Mucosa of stomach (tissue), 1 donor: Measurements from ENCODE around the gene AASDHPPT.

Experiments used
- H3K27me3 ChIP-seq: one replicate; pipeline ENCODE4 v1.7.0; 2013; ENCODE audit warnings: mild to moderate bottlenecking, low read length; ENCODE audit not compliant: control insufficient read depth, insufficient read depth
- H3K36me3 ChIP-seq: one replicate; pipeline ENCODE4 v1.7.0; 2013; ENCODE audit warnings: low read length; ENCODE audit not compliant: control insufficient read depth, insufficient read depth
- H3K4me1 ChIP-seq: one replicate; pipeline ENCODE4 v1.7.0; 2013; ENCODE audit warnings: mild to moderate bottlenecking, low read length; ENCODE audit not compliant: control insufficient read depth, insufficient read depth
- H3K4me3 ChIP-seq: one replicate; pipeline ENCODE4 v1.7.0; 2013; ENCODE audit warnings: low read length
- H3K9ac ChIP-seq: one replicate; pipeline ENCODE4 v1.7.0; 2013; ENCODE audit warnings: mild to moderate bottlenecking, low read length, moderate library complexity
- H3K9me3 ChIP-seq: one replicate; pipeline ENCODE4 v1.7.0; 2013; ENCODE audit warnings: mild to moderate bottlenecking, low read length, moderate library complexity; ENCODE audit not compliant: control insufficient read depth
- donor health status: Pancreatic carcinoma.

AASDHPPT gene

DNA sequence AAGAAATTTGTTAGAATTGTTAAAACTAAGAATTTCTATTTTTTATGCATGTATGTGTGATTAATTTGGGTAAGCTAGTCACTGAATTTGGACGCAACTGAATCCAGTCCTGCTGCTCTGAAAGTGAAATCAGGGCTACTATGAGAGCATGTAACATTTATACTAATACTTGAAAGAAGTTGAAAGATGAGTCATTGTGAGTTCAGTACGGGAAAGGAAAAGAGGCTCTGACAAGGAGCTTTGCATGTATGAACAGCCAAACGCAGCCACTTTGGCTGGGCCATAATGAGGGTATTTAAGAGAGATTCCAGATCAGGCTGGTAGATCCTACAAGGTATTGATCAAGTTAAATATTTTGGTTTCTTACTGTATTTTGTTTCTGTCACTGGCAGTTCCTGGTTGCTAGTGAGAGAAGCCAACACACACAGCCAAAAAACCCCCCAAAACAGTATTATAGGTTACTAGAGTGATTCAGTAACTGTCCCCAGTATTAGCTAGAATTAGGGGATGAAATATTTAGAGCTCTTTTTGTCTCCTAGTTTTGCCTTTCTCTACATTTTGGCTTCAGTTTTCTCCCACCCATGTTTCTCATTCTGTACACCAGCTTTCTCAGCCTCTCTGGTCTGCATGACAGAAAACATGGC lies 14.1 kb downstream of the AASDHPPT start:
- no peak overlapping the region for H3K9ac ChIP-seq
- H3K27me3 ChIP-seq = no peaks in the 10 kb centered on the region
- H3K36me3 ChIP-seq = no peaks in the 10 kb centered on the region
- H3K4me3 ChIP-seq = no peak overlapping the region
- H3K9me3 ChIP-seq = no peaks in the 10 kb centered on the region
- H3K4me1 ChIP-seq = no peaks in the 10 kb centered on the region

DNA sequence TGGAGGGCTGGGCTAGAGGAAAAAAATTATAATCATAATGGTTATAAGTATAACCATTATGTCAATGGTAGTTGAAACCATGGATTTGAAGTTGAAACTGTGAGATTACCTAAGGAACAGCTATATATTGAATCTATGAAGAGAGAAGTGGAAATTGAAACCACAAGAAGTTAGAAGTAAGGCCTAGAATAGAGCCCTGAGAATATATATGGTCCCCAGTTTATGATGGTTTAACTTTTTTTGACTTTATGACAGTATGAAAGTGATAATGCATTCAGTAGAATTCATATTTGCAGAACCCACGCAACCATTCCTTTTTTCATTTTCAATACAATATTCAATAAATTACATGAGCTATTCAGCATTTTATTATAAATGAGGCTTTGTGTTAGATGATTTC lies 15.0 kb downstream of the AASDHPPT start:
- no peaks in the 10 kb centered on the region for H3K36me3 ChIP-seq
- H3K9me3 ChIP-seq = no peaks in the 10 kb centered on the region

DNA sequence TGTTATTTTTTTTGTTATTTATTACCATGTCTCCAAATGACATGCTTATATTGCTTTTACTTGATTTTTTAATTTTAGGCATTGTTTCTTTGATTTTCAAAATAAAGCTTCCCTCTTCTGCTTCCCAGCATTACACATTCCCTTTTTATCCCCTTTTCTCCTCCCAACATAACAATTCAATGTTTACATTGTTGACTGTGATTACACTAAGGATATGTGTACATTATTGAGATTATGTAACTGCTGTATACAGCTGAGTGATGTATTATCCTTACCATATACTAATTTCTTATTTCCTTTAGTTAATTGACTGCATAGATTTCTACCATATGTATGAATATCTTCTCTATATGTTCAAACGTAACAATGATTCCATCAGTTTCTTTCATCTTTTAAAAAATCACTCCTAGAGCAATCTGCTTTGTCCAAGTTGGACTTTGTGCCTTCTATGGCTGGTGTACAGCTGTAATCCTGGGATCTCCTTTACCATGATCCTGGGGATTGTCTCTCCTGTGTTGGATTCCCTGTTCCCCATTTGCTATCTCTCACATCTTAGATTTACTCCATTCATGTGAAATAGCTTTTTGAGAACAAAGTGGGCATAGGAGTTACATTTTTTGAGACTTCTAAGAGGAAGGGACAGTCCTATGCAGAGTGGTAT lies 21.6 kb downstream of the AASDHPPT start:
- Histone ChIP-seq H3K9ac (no peak overlapping the region), H3K27me3 (no peaks in the 10 kb centered on the region), H3K4me3 (no peak overlapping the region), H3K4me1 (no peaks in the 10 kb centered on the region), H3K36me3 (no peaks in the 10 kb centered on the region), H3K9me3 (no peaks in the 10 kb centered on the region)

More for the DNA sequence above, 15.0 kb downstream of the AASDHPPT start:
- H3K27me3 ChIP-seq = no peaks in the 10 kb centered on the region
- no peaks in the 10 kb centered on the region for H3K4me1 ChIP-seq
- H3K9ac ChIP-seq = no peak overlapping the region
- no peak overlapping the region for H3K4me3 ChIP-seq

- H3K4me3 ChIP-seq = no peak overlapping the region
- no peak overlapping the region for H3K9ac ChIP-seq
- no peaks in the 10 kb centered on the region for H3K27me3 ChIP-seq
- no peaks in the 10 kb centered on the region for H3K9me3 ChIP-seq
- H3K36me3 ChIP-seq = no peaks in the 10 kb centered on the region
- no peaks in the 10 kb centered on the region for H3K4me1 ChIP-seq
Observed at GRCh38 chr11:106101370-106101769, 23.9 kb downstream of the AASDHPPT start.

DNA sequence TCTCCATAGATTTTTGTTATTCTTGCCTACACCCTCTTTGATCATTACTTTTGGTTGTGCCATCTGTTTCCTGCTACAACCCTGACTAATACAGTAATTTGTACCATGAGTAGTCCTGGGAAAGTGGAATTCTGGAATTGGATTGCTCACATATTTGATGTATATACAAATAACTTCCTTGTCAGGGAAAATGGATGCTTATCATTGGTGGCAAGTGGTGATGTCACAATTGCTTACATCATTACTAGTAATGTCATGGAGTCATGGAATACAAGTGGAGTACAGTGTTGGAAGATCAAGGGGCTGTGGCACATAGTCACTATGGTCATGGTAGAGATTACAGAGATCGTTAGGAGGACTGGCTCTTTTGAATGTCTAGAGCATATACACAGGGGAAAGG lies 24.4 kb downstream of the AASDHPPT start:
- H3K27me3 ChIP-seq = no peaks in the 10 kb centered on the region
- H3K36me3 ChIP-seq = no peaks in the 10 kb centered on the region
- H3K4me1 ChIP-seq = no peaks in the 10 kb centered on the region
- H3K9me3 ChIP-seq = no peaks in the 10 kb centered on the region
- H3K9ac ChIP-seq = no peak overlapping the region
- no peak overlapping the region for H3K4me3 ChIP-seq

GRCh38 chr11:106105986-106106385 lies 28.5 kb downstream of the AASDHPPT start:
- H3K9ac ChIP-seq = no peak overlapping the region
- no peak overlapping the region for H3K4me3 ChIP-seq
- H3K27me3 ChIP-seq = no peaks in the 10 kb centered on the region
- H3K36me3 ChIP-seq = no peaks in the 10 kb centered on the region
- H3K9me3 ChIP-seq = no peaks in the 10 kb centered on the region
- no peaks in the 10 kb centered on the region for H3K4me1 ChIP-seq

DNA sequence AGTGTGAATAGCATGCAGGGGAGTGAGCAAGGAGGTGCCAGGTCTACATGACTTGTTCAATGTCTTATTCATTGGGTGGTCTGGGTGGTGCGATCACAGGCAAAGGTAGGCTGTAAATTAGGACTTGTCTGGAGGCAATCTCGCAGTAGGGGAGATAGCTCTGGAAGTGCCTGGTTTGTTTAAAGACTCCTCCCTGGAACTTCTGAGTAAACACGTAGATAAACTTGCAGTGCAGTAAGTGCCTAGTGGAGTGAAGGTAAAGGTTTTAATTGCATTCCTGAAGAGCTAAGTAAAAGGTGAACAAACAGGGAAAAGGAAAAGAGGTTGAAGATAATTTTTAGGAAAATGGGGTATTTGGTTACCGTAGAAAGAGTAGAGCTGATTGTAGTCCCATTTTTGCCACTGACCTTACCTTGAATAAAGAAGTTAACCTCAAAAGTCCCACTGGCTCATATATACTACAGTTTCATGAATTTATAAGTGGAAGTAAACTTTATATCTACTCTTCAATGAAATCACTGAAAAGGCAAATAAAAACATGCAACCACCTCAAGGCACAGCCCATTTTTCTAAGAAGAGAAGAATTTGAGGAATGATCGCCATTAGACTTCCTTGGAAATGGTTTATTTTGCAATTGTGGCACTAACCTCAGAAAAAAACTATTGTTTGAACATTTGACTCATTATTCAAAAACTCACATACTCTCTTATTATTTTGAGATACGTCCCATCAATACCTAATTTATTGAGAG lies 44.3 kb downstream of the AASDHPPT start:
- Histone ChIP-seq H3K4me3 (no peak overlapping the region), H3K4me1 (no peaks in the 10 kb centered on the region), H3K9me3 (no peaks in the 10 kb centered on the region), H3K36me3 (no peaks in the 10 kb centered on the region), H3K9ac (no peak overlapping the region), H3K27me3 (no peaks in the 10 kb centered on the region)

DNA sequence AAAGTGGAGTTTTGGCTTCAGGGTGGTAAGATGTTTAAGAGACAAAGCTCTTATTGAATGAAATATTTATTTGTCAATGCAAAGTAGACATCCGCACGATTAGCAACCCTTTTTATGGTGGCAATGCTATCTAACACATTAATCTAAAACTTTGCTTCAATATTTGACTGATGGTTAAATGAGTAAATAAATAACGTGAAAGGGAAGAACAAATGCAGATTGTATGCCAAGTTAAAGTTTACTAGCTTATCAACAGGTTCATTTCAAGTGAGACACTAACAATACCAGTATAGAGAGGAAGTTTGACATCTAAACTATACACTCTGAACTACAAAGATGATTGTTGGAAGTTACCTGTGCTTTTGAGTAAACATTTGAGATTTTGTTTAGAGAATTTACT lies 50.1 kb downstream of the AASDHPPT start:
- Histone ChIP-seq H3K9ac (no peak overlapping the region), H3K36me3 (no peaks in the 10 kb centered on the region), H3K4me3 (no peak overlapping the region), H3K27me3 (no peaks in the 10 kb centered on the region), H3K9me3 (no peaks in the 10 kb centered on the region), H3K4me1 (no peaks in the 10 kb centered on the region)

GRCh38 chr11:106128740-106129139 lies 51.3 kb downstream of the AASDHPPT start:
- no peaks in the 10 kb centered on the region for H3K36me3 ChIP-seq
- no peaks in the 10 kb centered on the region for H3K4me1 ChIP-seq
- no peak overlapping the region for H3K4me3 ChIP-seq
- no peaks in the 10 kb centered on the region for H3K27me3 ChIP-seq
- H3K9me3 ChIP-seq = no peaks in the 10 kb centered on the region
- H3K9ac ChIP-seq = no peak overlapping the region

DNA sequence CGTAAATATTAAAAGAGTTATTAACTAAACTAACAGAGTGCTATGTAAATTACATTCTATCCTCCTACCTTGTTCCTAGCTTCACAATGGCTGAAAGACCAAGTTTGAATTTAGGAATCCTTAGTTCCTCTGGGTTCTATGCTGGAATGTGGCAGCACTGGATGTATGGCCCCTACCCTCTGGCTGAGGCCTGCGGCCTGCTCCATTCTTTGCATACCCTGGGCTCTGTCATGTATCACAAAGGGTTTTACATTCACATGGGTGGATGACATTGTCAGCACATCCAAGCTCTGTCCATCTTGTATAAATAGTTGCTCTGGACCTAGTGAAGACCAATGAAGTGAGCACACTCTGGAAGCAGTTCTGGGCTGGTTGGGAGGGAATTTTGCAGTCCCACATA lies 54.5 kb downstream of the AASDHPPT start:
- Histone ChIP-seq H3K4me3 (no peak overlapping the region), H3K27me3 (no peaks in the 10 kb centered on the region), H3K36me3 (no peaks in the 10 kb centered on the region), H3K4me1 (no peaks in the 10 kb centered on the region), H3K9me3 (no peaks in the 10 kb centered on the region), H3K9ac (no peak overlapping the region)

GRCh38 chr11:106132582-106133354 lies 55.3 kb downstream of the AASDHPPT start:
- no peak overlapping the region for H3K4me3 ChIP-seq
- H3K27me3 ChIP-seq = no peaks in the 10 kb centered on the region
- no peaks in the 10 kb centered on the region for H3K9me3 ChIP-seq
- no peaks in the 10 kb centered on the region for H3K4me1 ChIP-seq
- H3K36me3 ChIP-seq = no peaks in the 10 kb centered on the region
- H3K9ac ChIP-seq = no peak overlapping the region

DNA sequence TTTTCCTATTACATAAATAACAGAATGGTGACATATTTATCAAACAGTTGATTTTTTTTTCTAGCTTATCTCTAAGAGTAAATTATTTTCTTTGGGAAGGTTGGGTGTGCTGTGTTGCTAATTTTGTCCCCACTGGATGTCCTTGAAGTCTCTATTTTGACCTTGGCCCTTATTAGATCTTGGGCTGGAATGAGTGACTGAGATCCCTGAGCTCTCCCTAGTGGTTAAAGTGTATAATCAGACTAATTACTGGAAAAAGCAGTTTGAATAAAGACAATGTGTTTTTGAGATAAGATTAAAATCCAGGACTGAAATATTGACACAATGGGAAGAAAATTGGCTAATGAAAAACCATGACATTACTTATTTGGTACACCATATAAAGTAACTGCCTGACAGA lies 56.1 kb downstream of the AASDHPPT start:
- Histone ChIP-seq H3K4me3 (no peak overlapping the region), H3K9ac (no peak overlapping the region), H3K9me3 (no peaks in the 10 kb centered on the region), H3K36me3 (no peaks in the 10 kb centered on the region), H3K4me1 (no peaks in the 10 kb centered on the region), H3K27me3 (no peaks in the 10 kb centered on the region)
